HEK293 (cell line): Measurements from ENCODE around the gene B9D1.

Experiments used
- CTCF ChIA-PET: fragments of 350-600 bp; formaldehyde crosslinking; extraction: SDS; loops from one replicate; lab custom pipeline; 2021; ENCODE audit warnings: antibody characterized with exemption; lab: Yijun Ruan, JAX
- POLR2A ChIA-PET: fragments of 300-600 bp; formaldehyde crosslinking; extraction: SDS; loops from one replicate; lab custom pipeline; 2020; ENCODE audit warnings: antibody characterized with exemption, inconsistent platforms; lab: Yijun Ruan, JAX
- H3K27ac ChIP-seq: fragments of 200-500 bp; sonication (Bioruptor generic); 2 replicates; pipeline ENCODE4 v1.5.1; 2014; ENCODE audit warnings: low read depth, low read length, control low read depth, inconsistent platforms; ENCODE audit errors: extremely low read depth
- H3K36me3 ChIP-seq, 2 experiments: fragments of 200-500 bp in 1 of 2; sonication (Bioruptor generic) in 1 of 2; 1 replicate in 1 of 2; 2 replicates in 1 of 2; pipeline ENCODE4 v1.5.1; 2014 to 2017; ENCODE audit warnings: inconsistent platforms in 2 of 2, low read length in 2 of 2; ENCODE audit not compliant: control insufficient read depth in 2 of 2, insufficient read depth in 1 of 2
- H3K4me1 ChIP-seq: fragments of 200-500 bp; sonication (Bioruptor generic); 2 replicates; pipeline ENCODE4 v1.5.1; 2014; ENCODE audit warnings: mild to moderate bottlenecking, low read length, inconsistent platforms; ENCODE audit not compliant: control insufficient read depth, insufficient read depth
- H3K4me3 ChIP-seq: 2 replicates; pipeline ENCODE4 v1.5.1; 2011; ENCODE audit warnings: low read depth, mild to moderate bottlenecking, control low read depth, low read length, moderate library complexity
- H3K9me3 ChIP-seq: fragments of 200-500 bp; sonication (Bioruptor generic); 2 replicates; pipeline ENCODE4 v1.5.1; 2014; ENCODE audit warnings: low read depth, low read length, inconsistent platforms; ENCODE audit not compliant: control insufficient read depth, insufficient read depth
- ATF2 ChIP-seq: fragments of 450-650 bp; formaldehyde crosslinking; IDR thresholded peaks from 2 replicates; pipeline ENCODE4 v1.5.1; 2016; ENCODE audit warnings: missing biosample characterization, missing genetic modification characterization, low read depth
- EGR2 ChIP-seq: fragments of 450-650 bp; formaldehyde crosslinking; IDR thresholded peaks from 2 replicates; pipeline ENCODE4 v1.5.1; 2016; ENCODE audit warnings: low read depth, missing biosample characterization, missing genetic modification characterization
- GLIS1 ChIP-seq: fragments of 450-650 bp; formaldehyde crosslinking; IDR thresholded peaks from 2 replicates; pipeline ENCODE4 v1.5.1; 2016; ENCODE audit warnings: missing biosample characterization, missing genetic modification characterization
- HOXD13 ChIP-seq: sonication (generic); formaldehyde crosslinking; IDR thresholded peaks from 2 replicates; pipeline ENCODE4 v1.8.0; 2022; ENCODE audit warnings: missing genetic modification reagents, borderline replicate concordance
- KLF9 ChIP-seq: fragments of 450-650 bp; formaldehyde crosslinking; IDR thresholded peaks from 2 replicates; pipeline ENCODE4 v1.5.1; 2016; ENCODE audit warnings: missing biosample characterization, missing genetic modification characterization, low read depth
- MEIS1 ChIP-seq: sonication (generic); formaldehyde crosslinking; IDR thresholded peaks from 2 replicates; pipeline ENCODE4 v1.8.1; 2022; ENCODE audit warnings: missing genetic modification reagents, mild to moderate bottlenecking, borderline replicate concordance
- ZFHX2 ChIP-seq: fragments of 450-650 bp; formaldehyde crosslinking; conservative IDR thresholded peaks from 2 replicates; pipeline ENCODE4 v1.5.1; 2016; ENCODE audit warnings: missing biosample characterization, missing genetic modification characterization
- ZIC2 ChIP-seq: fragments of 450-650 bp; formaldehyde crosslinking; IDR thresholded peaks from 2 replicates; pipeline ENCODE4 v1.5.1; 2016; ENCODE audit warnings: missing biosample characterization, missing genetic modification characterization
- ZNF140 ChIP-seq: fragments of 450-650 bp; formaldehyde crosslinking; IDR thresholded peaks from 2 replicates; pipeline ENCODE4 v1.5.1; 2016; ENCODE audit warnings: missing biosample characterization, missing genetic modification characterization
- ZNF155 ChIP-seq: fragments of 450-650 bp; formaldehyde crosslinking; IDR thresholded peaks from 2 replicates; pipeline ENCODE4 v1.5.1; 2016; ENCODE audit warnings: missing biosample characterization, missing genetic modification characterization
- ZNF157 ChIP-seq: fragments of 450-650 bp; formaldehyde crosslinking; IDR thresholded peaks from 2 replicates; pipeline ENCODE4 v1.5.1; 2016; ENCODE audit warnings: missing biosample characterization, missing genetic modification characterization
- ZNF223 ChIP-seq: fragments of 450-650 bp; formaldehyde crosslinking; IDR thresholded peaks from 2 replicates; pipeline ENCODE4 v1.5.1; 2016; ENCODE audit warnings: missing biosample characterization, missing genetic modification characterization
- ZNF398 ChIP-seq: fragments of 450-650 bp; formaldehyde crosslinking; IDR thresholded peaks from 2 replicates; pipeline ENCODE4 v1.5.1; 2017; ENCODE audit warnings: missing biosample characterization, missing genetic modification characterization
- ZNF645 ChIP-seq: fragments of 450-650 bp; formaldehyde crosslinking; IDR thresholded peaks from 2 replicates; pipeline ENCODE4; 2016; ENCODE audit warnings: missing biosample characterization, missing genetic modification characterization
- ZNF660 ChIP-seq: fragments of 450-650 bp; IDR thresholded peaks from 2 replicates; pipeline ENCODE4 v1.5.1; 2018; ENCODE audit warnings: missing biosample characterization, mild to moderate bottlenecking, missing genetic modification characterization
- ZNF664 ChIP-seq: fragments of 450-650 bp; formaldehyde crosslinking; IDR thresholded peaks from 2 replicates; pipeline ENCODE4 v1.5.1; 2016; ENCODE audit warnings: missing biosample characterization, missing genetic modification characterization
- ZNF792 ChIP-seq: fragments of 450-650 bp; formaldehyde crosslinking; IDR thresholded peaks from 2 replicates; pipeline ENCODE4 v1.5.1; 2016; ENCODE audit warnings: missing biosample characterization, missing genetic modification characterization
- ZNF843 ChIP-seq: fragments of 450-650 bp; formaldehyde crosslinking; IDR thresholded peaks from 2 replicates; pipeline ENCODE4 v1.5.1; 2016; ENCODE audit warnings: missing biosample characterization, missing genetic modification characterization

B9D1 gene

GRCh38 chr17:19398301-19399181 lies 36.0 kb upstream of the B9D1 start (continued):
- TF ChIP-seq MEIS1 (CRISPR knock-in tag) (peak; percentile 87; the same call in 1 of the 2 replicates), GLIS1 (tag by site-specific recombination) (peak; percentile 29; the same call in 1 of the 2 replicates), ZFHX2 (tag by site-specific recombination) (peak; percentile 87), ZNF155 (tag by site-specific recombination) (no peak), ZNF398 (tag by site-specific recombination) (peak; percentile 39; the same call in 1 of the 2 replicates), EGR2 (tag by site-specific recombination) (peak; percentile 82)

GRCh38 chr17:19397556-19398041 lies 35.1 kb upstream of the B9D1 start:
- Histone ChIP-seq H3K9me3 (no peaks in the 10 kb centered on the region), H3K36me3 (no peaks in the 10 kb centered on the region), H3K4me1 (peaks cover 8% of the 10 kb centered on the region; the same call in 1 of the 2 replicates), H3K27ac (0 out of 2 replicates have a peak overlapping the region, but pooled peaks have one; percentile 5), H3K4me3 (no peak overlapping the region)
- ChIA-PET CTCF (no interaction called here), POLR2A (interaction anchor here (0.7 kb wide), 1 partner anchor 20 kb away, joined by 3 read pairs; no protein-coding TSS in a partner anchor)
- no peak for TF ChIP-seq ZNF140

GRCh38 chr17:19392303-19392702 lies 29.8 kb upstream of the B9D1 start:
- TF ChIP-seq ZNF645 (tag by site-specific recombination) (no peak), ZNF664 (no peak)
- TF ChIP-seq, all 188 proteins: peak for 0
- POLR2A ChIA-PET = interaction anchor here (1.6 kb wide), 1 partner anchor 15 kb away, joined by 9 read pairs; the partner anchor contains the start of gene MAPK7
- Histone ChIP-seq H3K4me3 (no peak overlapping the region), H3K36me3 (no peaks in the 10 kb centered on the region), H3K9me3 (no peaks in the 10 kb centered on the region), H3K27ac (no peak overlapping the region), H3K4me1 (peaks cover 6% of the 10 kb centered on the region; the same call in 1 of the 2 replicates)
- CTCF ChIA-PET = interaction anchor here (0.7 to 1.2 kb wide), 2 partner anchors 20 to 42 kb away, joined by 3 read pairs; no protein-coding TSS in a partner anchor

- no peak overlapping the region for H3K4me3 ChIP-seq
Observed at GRCh38 chr17:19391432-19391831, 28.9 kb upstream of the B9D1 start.

More at GRCh38 chr17:19391432-19391831, 28.9 kb upstream of the B9D1 start:
- Histone ChIP-seq H3K27ac (no peak overlapping the region), H3K36me3 (no peaks in the 10 kb centered on the region), H3K4me1 (peaks cover 12% of the 10 kb centered on the region), H3K9me3 (no peaks in the 10 kb centered on the region)
- POLR2A ChIA-PET = interaction anchor here (1.6 kb wide), 1 partner anchor 14 kb away, joined by 9 read pairs; the partner anchor contains the start of gene MAPK7
- CTCF ChIA-PET = interaction anchor here (0.6 kb wide), 1 partner anchor 1580 kb away, joined by 3 read pairs; no protein-coding TSS in a partner anchor
- TF ChIP-seq HOXD13 (CRISPR knock-in tag) (no peak), EGR2 (tag by site-specific recombination) (peak; percentile 58; the same call in 1 of the 2 replicates), ZNF843 (no peak), ZNF223 (tag by site-specific recombination) (no peak), KLF9 (tag by site-specific recombination) (no peak), ATF2 (tag by site-specific recombination) (no peak), ZNF792 (tag by site-specific recombination) (no peak), ZNF660 (no peak), ZIC2 (tag by site-specific recombination) (peak; percentile 81), ZNF157 (no peak), ZFHX2 (tag by site-specific recombination) (peak; percentile 73)
